GM19043 (cell line): Measurements from ENCODE around the gene P2RY4.
"Not testable (repeated sequence)": the region's sequence is repeated elsewhere in the genome, so short reads cannot be mapped to it uniquely, and the experiment has no call there.

Source experiments
- ATAC-seq: cut with Tn5 transposase; IDR thresholded peaks from one replicate; pipeline ENCODE4 v1.9.1; 2021; ENCODE audit warnings: low read depth; ENCODE audit not compliant: unreplicated experiment

The P2RY4 gene

DNA sequence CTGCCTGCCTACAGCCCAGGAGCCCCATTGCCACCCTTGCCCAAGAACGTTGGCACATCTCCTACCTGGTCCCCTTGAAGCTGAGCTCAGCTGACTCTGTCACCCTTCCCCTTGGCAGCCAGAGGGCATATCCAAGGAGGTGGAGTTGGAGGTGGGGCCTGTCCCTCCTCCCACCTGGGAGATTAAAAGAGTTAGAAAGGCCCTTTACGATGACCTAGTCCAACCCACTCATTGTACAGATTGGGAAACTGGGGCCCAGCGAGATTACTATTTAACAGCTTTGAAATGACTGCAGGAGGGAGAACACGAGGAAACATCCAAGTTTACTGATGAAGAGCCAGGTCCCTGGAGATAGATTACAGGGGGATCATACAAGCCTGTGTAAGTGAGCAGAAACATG is at the start of gene P2RY4:
TSS of gene P2RY4 (minus strand) at position 101 of the 400 bp plus-strand sequence. CDS start 580 bp downstream, outside the sequence.
- ATAC-seq: no peak

DNA sequence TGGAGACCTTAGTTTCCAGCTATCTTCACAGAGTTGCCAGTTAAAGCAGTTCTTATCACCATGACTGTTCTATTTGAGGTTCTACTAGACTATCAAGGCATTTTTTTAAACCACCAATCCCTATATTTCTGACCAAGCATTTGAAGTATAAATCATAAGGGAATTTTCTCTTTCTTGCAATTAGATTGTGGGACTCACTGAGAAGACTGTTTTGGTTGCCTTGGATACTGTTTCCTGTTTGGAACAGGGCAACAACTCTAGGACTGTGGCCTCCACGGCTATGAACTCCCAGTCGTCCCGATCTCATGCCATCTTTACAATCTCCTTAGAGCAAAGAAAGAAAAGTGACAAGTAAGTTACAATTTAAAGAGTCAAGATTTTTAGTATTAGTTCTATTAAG is 41.7 kb upstream of the P2RY4 start:
- no peak for ATAC-seq

DNA sequence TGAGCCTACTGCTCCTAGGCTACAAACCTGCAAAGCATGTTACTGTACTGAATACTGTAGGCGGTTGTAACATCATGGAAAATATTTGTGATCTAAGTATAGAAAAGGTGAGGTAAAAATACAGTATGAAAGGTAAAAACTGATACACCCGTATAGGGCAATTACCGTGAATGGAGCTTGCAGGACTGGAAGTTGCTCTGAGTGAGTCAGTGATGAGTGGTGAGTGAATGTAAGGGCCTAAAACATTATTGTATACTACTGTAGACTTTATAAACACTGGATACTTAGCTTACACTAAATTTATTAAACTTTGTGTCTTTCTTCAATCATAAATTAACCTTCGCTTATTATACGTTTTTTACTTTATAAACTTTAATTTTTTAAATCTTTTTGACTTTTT is 33.6 kb upstream of the P2RY4 start:
- ATAC-seq: no peak

DNA sequence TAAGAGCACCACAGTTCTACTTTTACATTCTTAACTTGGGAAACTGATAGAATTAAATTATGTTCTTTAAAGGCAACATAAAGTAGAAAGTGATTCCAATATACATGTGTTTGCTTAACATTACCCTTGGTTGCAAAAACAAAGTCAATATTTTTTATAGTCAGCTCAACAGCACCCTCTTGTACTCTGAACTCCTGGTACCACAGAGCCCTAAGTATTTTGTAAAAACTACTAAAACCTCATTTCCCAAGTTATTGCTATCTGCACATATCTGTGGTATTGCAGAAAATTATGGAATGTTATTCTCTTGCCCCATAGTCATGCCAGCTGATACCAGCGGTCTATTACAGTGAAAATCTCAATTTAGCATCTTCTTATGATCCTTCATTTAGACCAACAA is 32.8 kb upstream of the P2RY4 start:
- no peak for ATAC-seq

GRCh38 chrX:70289793-70290770 is 30.1 kb upstream of the P2RY4 start, which contains the start of the genes KIF4A and PDZD11:
TSS of gene KIF4A (plus strand) at chrX:70290104. CDS start at chrX:70290459, 355 bp downstream.
TSS of gene PDZD11 (minus strand) at chrX:70289927. CDS start at chrX:70289341, 586 bp downstream.
- ATAC-seq: peak; percentile 98

DNA sequence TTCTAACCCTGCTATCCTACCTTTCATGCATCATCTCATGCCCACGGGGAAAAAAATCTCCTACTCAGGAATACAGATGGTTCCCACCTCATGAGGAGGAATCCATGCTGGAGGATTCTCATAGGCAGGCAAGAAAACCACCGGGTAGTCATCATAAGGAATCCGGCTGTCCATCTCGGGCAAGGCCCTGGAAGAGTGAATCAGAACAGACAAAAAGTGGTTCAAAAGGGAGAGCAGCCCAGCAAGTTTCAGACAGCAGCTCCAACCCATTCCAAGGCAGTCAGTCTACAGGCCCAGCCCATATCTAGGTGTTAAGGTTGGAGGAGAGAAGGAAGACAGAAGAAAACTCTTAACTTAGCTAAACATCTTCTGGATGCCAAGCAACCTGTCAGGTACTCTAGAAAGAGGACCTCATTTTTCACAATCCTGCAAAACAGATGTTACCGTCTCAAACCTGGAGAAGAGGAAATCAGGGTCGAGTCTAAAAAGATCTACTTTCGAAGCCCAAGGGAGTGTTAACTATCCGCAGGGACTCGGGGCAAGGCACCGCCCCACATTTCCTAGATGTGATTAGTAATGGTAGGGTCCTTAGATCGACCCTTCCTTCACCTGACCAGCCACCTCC is 29.3 kb upstream of the P2RY4 start:
- ATAC-seq: no peak

DNA sequence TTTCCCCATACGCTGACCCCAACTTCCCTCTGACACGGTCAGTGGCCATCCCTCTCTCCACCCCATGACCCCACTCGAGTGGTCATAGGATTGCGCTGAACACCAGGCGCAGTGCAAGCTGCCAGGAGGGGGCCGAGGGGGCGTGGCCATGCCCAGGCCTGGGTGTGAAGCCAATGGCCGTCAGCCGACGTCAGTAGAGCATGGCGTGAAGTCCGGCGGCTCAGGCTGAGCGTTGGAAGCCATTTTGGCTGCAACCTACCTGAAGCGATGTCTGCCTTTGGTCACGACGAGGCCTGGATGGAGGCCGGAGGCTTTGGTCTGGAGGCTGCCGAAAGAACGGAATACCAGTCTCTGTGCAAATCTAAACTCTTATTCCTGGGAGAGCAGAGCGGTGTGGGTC is 21.9 kb upstream of the P2RY4 start, which contains the start of gene RAB41:
TSS of gene RAB41 (plus strand) at position 222 of the 400 bp plus-strand sequence. CDS start at position 268, 46 bp downstream.
- no peak for ATAC-seq

- no peak for ATAC-seq
These were observed 20.6 kb upstream of the P2RY4 start for GRCh38 chrX:70280573-70280972.

DNA sequence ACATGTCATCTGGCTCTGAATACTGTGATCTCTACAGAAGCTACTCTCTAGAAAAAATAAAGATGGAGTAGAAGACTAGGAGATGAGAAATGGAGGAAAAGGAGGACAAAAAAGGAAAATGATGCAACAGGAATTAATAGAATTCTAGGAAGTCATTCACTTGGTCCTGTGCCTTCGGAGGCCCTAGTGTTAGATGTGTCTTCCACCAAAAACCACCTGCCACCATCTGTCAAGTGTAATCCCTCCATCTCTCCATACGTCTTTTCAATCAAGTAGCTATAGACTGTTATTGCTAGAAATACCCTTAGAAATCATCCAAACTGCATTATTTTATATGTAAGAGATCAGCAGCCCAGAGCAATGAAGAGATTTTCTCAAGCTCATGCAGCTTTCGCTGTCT is 19.1 kb upstream of the P2RY4 start:
- no peak for ATAC-seq

DNA sequence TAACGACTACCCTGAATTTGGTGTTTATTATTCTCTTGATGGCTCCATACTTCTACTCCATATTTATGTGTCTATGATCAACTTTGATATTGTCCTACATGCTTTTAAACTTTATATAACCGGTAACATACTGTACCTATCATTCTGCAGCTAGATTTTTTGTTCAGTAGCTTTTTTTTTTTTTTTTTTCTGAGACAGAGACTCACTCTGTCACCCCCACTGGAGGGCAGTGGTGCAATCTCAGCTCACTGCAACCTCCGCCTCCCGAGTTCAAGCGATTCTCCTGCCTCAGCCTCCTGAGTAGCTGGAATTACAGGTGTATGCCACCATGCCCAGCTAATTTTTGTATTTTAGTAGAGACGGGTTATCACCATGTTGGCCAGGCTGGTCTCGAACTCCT is 14.0 kb upstream of the P2RY4 start:
- not testable (repeated sequence) for ATAC-seq

- ATAC-seq: no peak
These were observed 8.0 kb upstream of the P2RY4 start, which contains the start of gene ARR3 for GRCh38 chrX:70268034-70268433. TSS of gene ARR3 (plus strand) at chrX:70268334. CDS start at chrX:70269386, 1,052 bp downstream.

- no peak for ATAC-seq
These were observed 4.8 kb upstream of the P2RY4 start for GRCh38 chrX:70264784-70265183.

DNA sequence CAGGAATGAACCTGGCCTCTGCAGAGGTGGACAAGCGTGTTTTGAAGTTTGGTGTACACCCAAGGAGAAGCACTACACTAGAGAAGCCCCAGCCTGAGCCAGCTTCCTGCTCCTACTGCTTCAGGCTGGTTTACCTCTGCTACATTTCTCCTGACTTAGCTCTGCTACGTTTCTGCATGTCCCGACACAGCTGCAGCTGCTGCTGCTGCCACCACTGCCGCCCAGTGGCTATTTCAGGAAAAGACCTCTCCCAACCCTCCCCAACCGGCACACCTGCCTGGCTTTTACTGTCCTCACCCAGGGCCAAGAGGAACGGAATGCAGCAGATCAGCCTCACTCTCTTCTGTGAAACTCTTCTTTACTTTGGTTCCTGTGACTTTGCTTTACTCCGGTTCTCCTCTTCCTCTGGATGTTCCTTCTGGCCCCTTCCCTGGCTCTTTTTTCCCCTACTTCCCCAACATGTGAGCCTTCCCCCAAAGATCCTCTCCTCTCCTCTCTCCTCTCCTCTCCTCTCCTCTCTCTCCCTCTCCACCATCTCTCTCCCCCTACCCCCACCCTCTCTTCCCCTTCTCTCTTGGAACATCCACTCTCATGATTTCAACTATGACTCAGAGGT is 3.1 kb upstream of the P2RY4 start:
- ATAC-seq: peak; percentile 63

DNA sequence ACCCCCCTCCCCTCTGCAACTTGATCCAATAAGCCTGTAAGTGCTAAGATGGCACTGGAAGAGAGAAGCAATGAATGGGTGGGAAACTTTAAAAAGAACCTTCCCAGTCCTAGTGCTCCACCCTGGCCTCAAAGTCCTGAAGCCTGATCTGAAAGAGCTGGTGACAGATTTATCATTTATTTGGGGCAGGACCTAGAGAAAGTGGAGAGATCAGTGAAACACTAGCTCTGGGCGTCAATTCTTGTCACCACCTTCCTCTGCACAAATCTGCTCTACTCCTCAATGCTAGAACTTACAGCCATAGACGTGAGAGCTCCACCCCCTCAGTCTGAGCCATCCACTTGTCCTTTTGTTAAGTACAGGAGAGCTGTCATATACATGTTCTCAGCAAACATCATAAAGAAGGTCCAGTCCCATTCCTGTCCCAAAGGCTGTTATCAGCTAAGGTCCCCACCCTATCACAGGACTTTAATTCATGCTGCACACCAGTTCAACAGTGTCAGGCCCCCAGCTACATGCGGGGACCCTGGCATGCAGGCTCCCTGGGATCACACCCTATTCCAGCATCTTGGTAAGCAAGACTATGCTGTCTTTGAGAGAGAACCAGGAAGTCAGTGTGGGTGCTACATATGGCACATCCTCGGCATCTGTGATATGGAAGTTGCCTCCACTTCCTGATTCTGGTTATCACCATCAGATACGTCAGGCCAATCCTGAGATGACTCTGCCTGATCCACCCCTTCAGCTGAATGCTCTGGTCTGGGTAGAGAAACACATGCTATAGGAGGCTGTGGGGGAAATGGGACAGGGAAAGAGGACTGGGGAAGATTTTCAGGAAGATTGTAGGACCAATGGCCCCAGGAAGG is 2.3 kb downstream of the P2RY4 start:
- no peak for ATAC-seq

DNA sequence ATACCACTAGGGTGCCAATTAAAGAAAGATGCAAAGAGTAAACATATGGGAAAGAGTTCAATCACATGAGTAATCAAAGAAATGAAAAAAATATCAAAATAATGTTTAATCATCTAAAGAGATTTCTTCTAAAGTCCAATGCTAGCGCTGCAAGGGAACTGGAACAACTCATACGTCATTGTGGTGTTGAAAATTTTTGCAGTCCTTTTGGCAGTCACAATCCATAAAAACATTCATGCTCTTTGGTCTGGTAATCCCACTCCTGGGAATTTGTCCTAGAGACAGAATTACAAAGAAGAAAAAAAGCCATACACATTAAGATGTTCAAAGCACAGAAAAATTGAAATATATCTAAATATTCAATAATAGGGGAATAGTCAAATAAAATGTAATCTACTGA is 4.6 kb downstream of the P2RY4 start:
- no peak for ATAC-seq

- no peak for ATAC-seq
These were observed 5.1 kb downstream of the P2RY4 start for GRCh38 chrX:70254909-70255308.

DNA sequence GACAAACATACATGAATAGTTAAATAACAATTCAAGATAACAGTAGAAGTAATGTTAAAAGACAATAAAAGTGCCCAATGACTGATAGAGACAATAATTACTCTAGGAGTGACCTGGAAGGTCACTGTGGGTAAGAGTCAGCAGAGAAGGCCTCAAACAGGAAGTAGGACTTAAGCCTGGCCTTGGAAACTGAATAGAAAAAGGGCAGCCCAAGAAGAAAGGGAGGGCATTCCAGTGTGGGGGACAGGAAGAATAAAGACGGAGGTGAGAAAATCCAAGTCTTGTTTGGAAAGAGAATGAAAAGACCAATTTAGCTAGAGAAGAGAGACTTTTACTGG is 6.0 kb downstream of the P2RY4 start:
- no peak for ATAC-seq

DNA sequence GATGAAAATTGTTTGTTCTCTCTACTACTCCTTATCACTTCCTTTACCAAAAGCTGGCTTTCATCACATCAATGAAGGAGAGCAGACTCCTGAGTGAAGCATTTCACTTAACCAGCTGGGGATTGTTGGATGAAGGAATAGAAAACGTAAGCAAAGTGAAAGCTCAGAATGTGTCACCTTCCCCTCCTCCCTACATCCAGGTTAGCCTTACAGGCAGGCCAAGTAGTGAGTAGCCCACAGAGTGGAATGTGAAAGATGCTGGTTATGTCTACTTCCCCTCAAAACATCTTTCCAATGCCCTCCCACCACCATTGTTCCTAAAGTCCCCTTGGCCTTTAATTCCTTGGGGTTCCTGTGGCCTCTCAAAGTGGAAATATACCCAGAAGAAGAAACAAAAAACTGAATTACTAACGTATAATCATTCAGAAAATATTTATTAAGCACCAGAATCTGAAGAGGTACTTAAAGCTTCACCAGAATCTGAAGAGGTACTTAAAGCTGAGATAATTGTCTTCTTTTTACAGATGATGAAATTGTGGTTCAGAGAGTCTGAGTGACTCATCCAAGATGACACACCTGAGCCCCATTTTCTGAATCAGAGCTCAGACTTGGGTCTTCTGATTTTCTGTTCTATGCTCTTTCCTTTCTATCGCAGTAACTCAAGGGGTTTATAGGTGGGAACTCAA is 6.5 kb downstream of the P2RY4 start:
- ATAC-seq: no peak

DNA sequence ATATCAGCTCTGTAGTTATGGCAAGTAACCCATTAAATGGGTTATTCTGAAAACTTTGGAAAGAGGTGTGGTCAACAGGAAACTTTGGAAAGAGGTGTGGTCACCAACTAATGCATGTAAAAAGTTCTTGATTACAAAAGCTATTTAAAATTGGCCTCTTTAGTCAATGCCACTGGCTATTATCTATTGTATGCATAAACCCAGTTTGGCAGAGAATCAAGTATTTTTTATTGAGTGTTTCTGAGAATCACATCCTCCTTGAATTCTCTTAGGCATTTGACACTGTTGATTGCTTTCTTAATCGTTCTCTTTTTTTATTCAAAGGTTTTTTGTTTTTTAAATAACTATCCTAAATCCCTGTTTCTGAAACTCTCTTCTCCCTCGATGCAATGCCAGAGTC is 7.5 kb downstream of the P2RY4 start:
- ATAC-seq: no peak

DNA sequence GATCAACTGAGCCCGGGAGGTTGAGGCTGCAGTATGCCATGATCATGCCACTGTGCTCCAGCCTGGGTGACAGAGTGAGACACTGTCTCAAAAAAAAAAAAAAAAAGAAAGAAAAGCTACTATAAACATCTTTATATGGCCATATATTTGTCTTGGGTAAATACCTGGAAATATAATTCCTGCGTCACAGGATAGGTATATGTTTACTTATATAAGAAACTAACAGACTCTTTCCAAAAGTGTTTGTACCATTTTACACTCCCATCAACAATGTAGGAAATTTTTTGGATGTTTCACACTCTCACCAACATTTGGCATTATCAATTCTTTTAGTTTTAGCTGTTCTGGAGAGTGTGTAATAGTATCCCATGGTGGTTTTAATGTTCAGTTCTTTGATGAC is 12.8 kb downstream of the P2RY4 start:
- ATAC-seq: no peak
